NB4 (cell line): ENCODE results near the gene WDR7.

Experiments
- DNase-seq: peaks from one replicate; pipeline ENCODE4 v3.0.0; 2010; ENCODE audit warnings: low read depth
- H3K4me3 ChIP-seq: one replicate; pipeline ENCODE4 v1.5.1; 2011; ENCODE audit warnings: mild to moderate bottlenecking, low read depth, low read length, moderate library complexity
- CTCF ChIP-seq: IDR thresholded peaks from one replicate; pipeline ENCODE4 v1.5.1; 2012; ENCODE audit warnings: low read depth, low read length
- MAX ChIP-seq: IDR thresholded peaks from 2 replicates; pipeline ENCODE4 v1.6.1; 2011; ENCODE audit warnings: low read depth, low read length
- MYC ChIP-seq: IDR thresholded peaks from 2 replicates; pipeline ENCODE4 v1.6.1; 2011; ENCODE audit warnings: low read depth, low read length
- POLR2A ChIP-seq: IDR thresholded peaks from 2 replicates; pipeline ENCODE4 v1.6.1; 2011; ENCODE audit warnings: mild to moderate bottlenecking; ENCODE audit not compliant: insufficient read length; ENCODE audit errors: extremely low read depth

Gene WDR7

GRCh38 chr18:56836173-56836572 is 185.0 kb downstream of the WDR7 start:
- H3K4me3 ChIP-seq, result no peak overlapping the region
- DNase-seq, result no peak
- TF ChIP-seq CTCF (no peak), MYC (no peak), MAX (no peak), POLR2A (no peak)

- DNase-seq, result no peak
- TF ChIP-seq CTCF (no peak), MYC (no peak), MAX (no peak), POLR2A (no peak)
- no peak overlapping the region for H3K4me3 ChIP-seq
Measured at GRCh38 chr18:56841836-56842235, 190.7 kb downstream of the WDR7 start.

- no peak for TF ChIP-seq POLR2A
- TF ChIP-seq CTCF, result no peak
- TF ChIP-seq MAX, result no peak
- no peak for TF ChIP-seq MYC
- DNase-seq, result no peak
- H3K4me3 ChIP-seq, result no peak overlapping the region
Measured at GRCh38 chr18:56843241-56843640, 192.1 kb downstream of the WDR7 start.

GRCh38 chr18:56844556-56844955 is 193.4 kb downstream of the WDR7 start:
- no peak for DNase-seq
- TF ChIP-seq MYC, result no peak
- TF ChIP-seq POLR2A, result no peak
- H3K4me3 ChIP-seq, result no peak overlapping the region

- no peak overlapping the region for H3K4me3 ChIP-seq
- TF ChIP-seq MYC (no peak), MAX (no peak), CTCF (no peak), POLR2A (no peak)
- DNase-seq, result peak; percentile 41
Measured at GRCh38 chr18:56851774-56852173, 200.6 kb downstream of the WDR7 start.

GRCh38 chr18:56853961-56854360 is 202.8 kb downstream of the WDR7 start:
- DNase-seq, result no peak
- TF ChIP-seq CTCF, result no peak
- no peak for TF ChIP-seq POLR2A
- TF ChIP-seq MAX, result no peak
- TF ChIP-seq MYC, result no peak
- no peak overlapping the region for H3K4me3 ChIP-seq
